Gastrocnemius medialis (tissue), 4 donors: ENCODE data around the gene YBX2. TPM values are rescaled to one million over a fixed set of nuclear protein-coding genes. Genes with fewer than 3 reads are reported as not detected.
A peak's percentile ranks its signal among the peaks of the same experiment; 100 is the strongest.

Source experiments
- ATAC-seq, 2 donors: fragments of 150-250 bp; one replicate each; pipeline ENCODE4 v1.9.1; 2016
- DNase-seq, 2 donors: peaks; one replicate each; pipeline ENCODE4 v3.0.0-alpha.2; 2019
- H3K27ac ChIP-seq, 4 donors: fragments of 200-600 bp; sonication (generic); 1 replicate in 1 of 4; 2 replicates in 3 of 4; pipeline ENCODE4 v1.5.1; 2016 to 2018; ENCODE audit warnings: mild to moderate bottlenecking in 2 of 4, moderate library complexity in 1 of 4
- H3K27me3 ChIP-seq, 3 donors: fragments of 200-600 bp; sonication (generic) in 2 of 3; 1 replicate in 1 of 3; 2 replicates in 2 of 3; pipeline versions ENCODE4 v1.5.1 to v1.6.0; 2016 to 2019; ENCODE audit warnings: mild to moderate bottlenecking in 1 of 3, moderate library complexity in 1 of 3
- H3K36me3 ChIP-seq, 2 donors: fragments of 200-600 bp; sonication (generic) in 1 of 2; one replicate each; pipeline ENCODE4 v1.5.1; 2017 to 2018
- H3K4me1 ChIP-seq, 2 donors: fragments of 200-600 bp; sonication (generic) in 1 of 2; one replicate each; pipeline ENCODE4 v1.5.1; 2016 to 2017; ENCODE audit warnings: mild to moderate bottlenecking in 2 of 2
- H3K4me3 ChIP-seq, 4 donors: fragments of 200-600 bp; sonication (generic) in 3 of 4; 1 replicate in 1 of 4; 2 replicates in 3 of 4; pipeline ENCODE4 v1.5.1; 2016 to 2019; ENCODE audit warnings: mild to moderate bottlenecking in 2 of 4
- H3K9me3 ChIP-seq, 3 donors: fragments of 200-600 bp; sonication (generic) in 2 of 3; 1 replicate in 1 of 3; 2 replicates in 2 of 3; pipeline ENCODE4 v1.5.1; 2016 to 2019
- POLR2A ChIP-seq, 2 donors: fragments of 450-650 bp; IDR thresholded peaks; one replicate each; pipeline ENCODE4 v1.6.1; 2017; ENCODE audit warnings: antibody characterized with exemption in 2 of 2, mild to moderate bottlenecking in 2 of 2, moderate library complexity in 2 of 2
- in situ Hi-C, 4 donors: fragments of 200-750 bp; cut with MboI; loops; one replicate each; pipeline versions ENCODE4 v1.15.0 to v1.8.0; 2017; ENCODE audit warnings: low sequenced_read_pairs in 4 of 4
- intact Hi-C: fragments of 100-400 bp; cut with DNase I; formaldehyde crosslinking; loops from one replicate; pipeline ENCODE4 v1.15.1; 2023; ENCODE audit warnings: low total_unique reads
- total RNA-seq, 4 donors: library from RNA; depleted of rRNA; stranded (reverse); fragments of >200 nt; gene quantifications; one replicate each; pipeline versions ENCODE4 v1.1.0 to v1.2.3, GENCODE V29; 2016
- TF ChIP-seq, protein P1 (sequence below), 5 experiments: fragments of 450-650 bp in 3 of 5; fragments of 200-600 bp in 2 of 5; sonication (generic) in 2 of 5; IDR thresholded peaks in 4 of 5; conservative IDR thresholded peaks in 1 of 5; 1 replicate in 4 of 5; 2 replicates in 1 of 5; pipeline ENCODE4 v1.5.1; 2016 to 2019; ENCODE audit warnings: antibody characterized with exemption in 5 of 5, mild to moderate bottlenecking in 3 of 5, moderate library complexity in 3 of 5

The YBX2 gene
- total RNA-seq, 4 donors from 2014 or later = 0.42 to 2.2 (median 0.46) TPM; not detected in 1

GRCh38 chr17:7292194-7292593, 2.2 kb downstream of the YBX2 start:
- DNase-seq = peak in 1 of 2 donors; percentile 58
- in situ Hi-C loops (no loop called here), intact Hi-C loops (no loop called here)
- H3K27ac ChIP-seq = peak overlapping the region; percentile 95 to 100 (median 98)
- H3K4me1 ChIP-seq = peaks cover 47 to 57% of the 10 kb centered on the region in 2 donors
- H3K9me3 ChIP-seq = no peaks in the 10 kb centered on the region
- H3K4me3 ChIP-seq = no peak overlapping the region
- no peaks in the 10 kb centered on the region for H3K36me3 ChIP-seq
- peak; percentile 2 to 13 for TF ChIP-seq POLR2A (IDR thresholded peaks at IDR 0.05)
- TF ChIP-seq, protein P1, sequence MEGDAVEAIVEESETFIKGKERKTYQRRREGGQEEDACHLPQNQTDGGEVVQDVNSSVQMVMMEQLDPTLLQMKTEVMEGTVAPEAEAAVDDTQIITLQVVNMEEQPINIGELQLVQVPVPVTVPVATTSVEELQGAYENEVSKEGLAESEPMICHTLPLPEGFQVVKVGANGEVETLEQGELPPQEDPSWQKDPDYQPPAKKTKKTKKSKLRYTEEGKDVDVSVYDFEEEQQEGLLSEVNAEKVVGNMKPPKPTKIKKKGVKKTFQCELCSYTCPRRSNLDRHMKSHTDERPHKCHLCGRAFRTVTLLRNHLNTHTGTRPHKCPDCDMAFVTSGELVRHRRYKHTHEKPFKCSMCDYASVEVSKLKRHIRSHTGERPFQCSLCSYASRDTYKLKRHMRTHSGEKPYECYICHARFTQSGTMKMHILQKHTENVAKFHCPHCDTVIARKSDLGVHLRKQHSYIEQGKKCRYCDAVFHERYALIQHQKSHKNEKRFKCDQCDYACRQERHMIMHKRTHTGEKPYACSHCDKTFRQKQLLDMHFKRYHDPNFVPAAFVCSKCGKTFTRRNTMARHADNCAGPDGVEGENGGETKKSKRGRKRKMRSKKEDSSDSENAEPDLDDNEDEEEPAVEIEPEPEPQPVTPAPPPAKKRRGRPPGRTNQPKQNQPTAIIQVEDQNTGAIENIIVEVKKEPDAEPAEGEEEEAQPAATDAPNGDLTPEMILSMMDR (IDR thresholded peaks at IDR 0.05 in 4 of 5, conservative IDR thresholded peaks at IDR 0.05 in 1 of 5) = no peak
- ATAC-seq = no peak
- H3K27me3 ChIP-seq = no peaks in the 10 kb centered on the region

- Histone ChIP-seq H3K4me1 (peaks cover 45 to 59% of the 10 kb centered on the region in 2 donors), H3K4me3 (no peak overlapping the region), H3K36me3 (peaks cover 0 to 12% of the 10 kb centered on the region in 2 donors), H3K9me3 (no peaks in the 10 kb centered on the region), H3K27ac (peak overlapping the region; percentile 95 to 100 (median 98)), H3K27me3 (no peaks in the 10 kb centered on the region)
- TF ChIP-seq POLR2A (IDR thresholded peaks at IDR 0.05) = no peak
- intact Hi-C loops = no loop called here
- DNase-seq = peak in 1 of 2 donors; percentile 58
- in situ Hi-C loops = no loop called here
- ATAC-seq = peak in 1 of 2 donors; percentile 2
Measured at GRCh38 chr17:7290685-7291084, 3.8 kb downstream of the YBX2 start.

DNA sequence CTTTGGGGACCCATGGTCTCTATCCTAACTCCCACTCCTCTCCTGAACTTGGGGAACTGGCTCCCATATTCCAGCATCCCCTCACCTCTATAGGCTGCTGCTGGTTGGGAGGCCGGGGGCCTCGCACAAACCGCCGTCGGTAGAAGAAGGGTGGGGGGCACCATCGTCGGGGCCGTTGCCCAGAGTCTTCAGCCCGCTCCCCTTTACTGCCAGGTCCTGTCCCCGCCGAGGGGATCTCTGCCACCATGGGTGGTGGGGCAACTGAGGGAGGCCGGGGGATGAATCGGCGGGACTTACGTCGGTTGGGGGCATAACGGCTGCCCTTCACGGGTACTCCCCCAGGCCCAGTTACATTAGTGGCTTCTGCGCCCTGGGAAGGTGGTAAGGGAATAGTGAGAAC, 4.3 kb downstream of the YBX2 start:
- Histone ChIP-seq H3K27me3 (no peaks in the 10 kb centered on the region), H3K4me1 (peaks cover 42 to 59% of the 10 kb centered on the region in 2 donors), H3K27ac (peak overlapping the region; percentile 95 to 100 (median 98)), H3K36me3 (peaks cover 0 to 17% of the 10 kb centered on the region in 2 donors), H3K9me3 (no peaks in the 10 kb centered on the region), H3K4me3 (no peak overlapping the region)
- no peak for ATAC-seq
- intact Hi-C loops = no loop called here
- in situ Hi-C loops = no loop called here
- no peak for DNase-seq
- TF ChIP-seq POLR2A (IDR thresholded peaks at IDR 0.05) = no peak
- TF ChIP-seq, protein P1 (IDR thresholded peaks at IDR 0.05 in 4 of 5, conservative IDR thresholded peaks at IDR 0.05 in 1 of 5) = no peak

DNA sequence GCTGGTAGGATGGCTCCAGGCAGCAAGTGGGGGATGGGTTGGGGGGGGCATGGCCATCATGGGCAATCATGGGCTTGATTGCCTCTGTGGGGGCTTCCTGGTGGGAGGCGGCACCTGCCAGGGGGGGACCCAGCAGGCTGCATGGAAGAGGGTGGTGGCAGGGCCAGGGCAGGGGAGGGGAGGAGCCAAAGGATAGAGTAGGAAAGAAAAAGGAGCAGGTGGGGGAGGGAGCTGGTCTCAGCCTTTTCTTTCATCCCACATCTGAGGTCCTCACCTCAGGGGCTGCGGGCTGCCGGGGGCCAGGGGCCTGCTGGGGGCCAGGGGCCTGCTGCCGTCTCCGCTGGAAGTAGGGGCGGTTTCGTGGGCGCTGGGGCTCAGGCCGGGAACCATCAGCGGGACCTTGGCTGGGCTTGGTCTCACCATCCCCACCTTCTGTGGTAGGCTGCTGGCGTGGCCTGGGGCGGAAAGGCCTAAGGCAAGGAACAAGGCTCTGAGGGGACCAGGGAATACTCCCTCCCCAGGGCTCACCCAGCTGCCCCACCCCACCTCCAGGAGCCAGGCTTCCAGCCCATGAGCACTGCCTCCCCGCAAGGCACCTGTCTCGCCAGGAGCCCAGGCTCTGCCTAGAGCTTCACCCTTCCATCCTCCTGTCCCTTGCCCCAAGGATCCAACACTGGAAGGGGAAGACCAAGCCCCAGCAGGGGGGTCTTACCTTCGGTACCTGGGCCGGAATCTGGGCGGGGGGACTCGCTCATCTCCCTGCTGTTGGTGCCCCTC, 5.0 kb downstream of the YBX2 start:
- in situ Hi-C loops (no loop called here), intact Hi-C loops (no loop called here)
- DNase-seq = peak in 1 of 2 donors; percentile 63
- H3K4me1 ChIP-seq = peaks cover 46 to 61% of the 10 kb centered on the region in 2 donors
- peak overlapping the region; percentile 95 to 100 (median 98) for H3K27ac ChIP-seq
- H3K9me3 ChIP-seq = no peaks in the 10 kb centered on the region
- H3K36me3 ChIP-seq = peaks cover 0 to 23% of the 10 kb centered on the region in 2 donors
- no peak overlapping the region for H3K4me3 ChIP-seq
- H3K27me3 ChIP-seq = no peaks in the 10 kb centered on the region
- TF ChIP-seq, protein P1 (IDR thresholded peaks at IDR 0.05 in 4 of 5, conservative IDR thresholded peaks at IDR 0.05 in 1 of 5) = no peak
- TF ChIP-seq POLR2A (IDR thresholded peaks at IDR 0.05) = no peak
- peak in 1 of 2 donors; percentile 5 for ATAC-seq

GRCh38 chr17:7285679-7286078, 8.8 kb downstream of the YBX2 start:
- no peak overlapping the region for H3K4me3 ChIP-seq
- H3K4me1 ChIP-seq = peaks cover 33 to 46% of the 10 kb centered on the region in 2 donors
- H3K27me3 ChIP-seq = no peaks in the 10 kb centered on the region
- no peaks in the 10 kb centered on the region for H3K9me3 ChIP-seq
- no peak for ATAC-seq
- peaks cover 0 to 28% of the 10 kb centered on the region in 2 donors for H3K36me3 ChIP-seq
- no peak for DNase-seq
- intact Hi-C loops = no loop called here
- H3K27ac ChIP-seq = peak overlapping the region; percentile 95 to 100 (median 98)
- in situ Hi-C loops = no loop called here
- TF ChIP-seq, protein P1 (IDR thresholded peaks at IDR 0.05 in 4 of 5, conservative IDR thresholded peaks at IDR 0.05 in 1 of 5) = no peak
- TF ChIP-seq POLR2A (IDR thresholded peaks at IDR 0.05) = no peak
